Pancreas (tissue), 10 donors: ENCODE results near the gene PITX1. TPM values are rescaled to one million over a fixed set of nuclear protein-coding genes. Genes with fewer than 3 reads are reported as not detected.
"Not testable (repeated sequence)": the region's sequence is repeated elsewhere in the genome, so short reads cannot be mapped to it uniquely, and the experiment has no call there.

Source experiments
- ATAC-seq, 4 donors: fragments of 200-7000 bp; cut with Tn5 transposase; one replicate each; pipeline versions ENCODE4 v1.8.0 to v1.9.1; 2020; ENCODE audit warnings: mild to moderate bottlenecking in 4 of 4, moderate library complexity in 4 of 4
- DNase-seq, 6 donors: peaks; one replicate each; pipeline ENCODE4 v3.0.0-alpha.2; 2020
- FAIRE-seq: peaks from 2 replicates; lab custom pipeline; 2012; peaks lifted over from hg19 to GRCh38; lab: Jason Lieb, UNC
- H3K27ac ChIP-seq, 4 donors: fragments of 200-600 bp; sonication (generic); 1 replicate in 3 of 4; 2 replicates in 1 of 4; pipeline versions ENCODE4 v1.5.0 to v1.8.0; 2020
- H3K27me3 ChIP-seq, 4 donors: fragments of 200-600 bp; one replicate each; pipeline ENCODE4 v1.8.0; 2021
- H3K36me3 ChIP-seq, 3 donors: fragments of 200-600 bp; sonication (generic) in 1 of 3; one replicate each; pipeline versions ENCODE4 v1.5.0 to v1.8.0; 2020 to 2021
- H3K4me1 ChIP-seq, 3 donors: fragments of 200-600 bp; one replicate each; pipeline ENCODE4 v1.8.0; 2021
- H3K4me3 ChIP-seq, 4 donors: fragments of 200-600 bp; sonication (generic) in 2 of 4; one replicate each; pipeline versions ENCODE4 v1.5.0 to v1.8.0; 2020 to 2021
- H3K9me3 ChIP-seq, 4 donors: fragments of 200-600 bp; one replicate each; pipeline ENCODE4 v1.8.0; 2021
- CTCF ChIP-seq, 4 donors: fragments of 200-600 bp; sonication (generic) in 3 of 4; IDR thresholded peaks; one replicate each; pipeline versions ENCODE4 v1.5.0 to v1.8.0; 2021; ENCODE audit warnings: antibody characterized with exemption in 4 of 4
- WGBS, 2 donors: extraction: QIAGEN DNeasy Blood & Tissue Kit; methylation state at CpG; one replicate each; pipeline ENCODE4 v1.1.7; 2013; 5-methylcytosine and 5-hydroxymethylcytosine counted together
- intact Hi-C, 3 donors: fragments of 100-400 bp; cut with DNase I; formaldehyde crosslinking; loops; one replicate each; pipeline versions ENCODE4 v1.11.1 to v1.14.2; 2022
- polyA plus RNA-seq, 2 donors: library from polyadenylated mRNA; stranded (reverse); fragments of 200-250 nt; gene quantifications; one replicate each; pipeline ENCODE4 v1.2.3, GENCODE V29; 2013
- total RNA-seq, 6 donors: library from RNA; stranded (reverse); fragmentation: NEBNext Ultra II Directional in 4 of 6; extraction: Animal tissue kit (Norgen Biotek cat#: 25700) in 4 of 6; gene quantifications; one replicate each; pipeline versions ENCODE4 v1.2.1 to v1.2.4, GENCODE V29; 2021 to 2023
- donor health status: healthy with polysubstance abuse.
- donor health status: DM: no; HTN: no; CAD: no; lungs with moderate emphysema.
- donor health status: DM: no; HTN: no; CAD: no.
- donor health status: control.
- donor health status: control.
- donor health status: Bipolar disorder and iron deficiency.
- donor health status: DM: yes; HTN: yes; CAD: no.
- donor health status: DM: no; HTN: no; CAD: no.
- donor health status: DM: no; HTN: no; CAD: no.
- donor health status: DM: yes; HTN: yes; CAD: no.

PITX1 gene
- total and polyA plus RNA-seq, 8 donors: 0.12 to 0.28 (median 0.17) TPM; not detected in 4

- TF ChIP-seq CTCF (IDR thresholded peaks at IDR 0.05): no peak
- ATAC-seq (no peak), FAIRE-seq (no peak), DNase-seq (peak in 1 of 6 donors; percentile 30)
- H3K36me3 ChIP-seq: no peaks in the 10 kb centered on the region
- intact Hi-C loops: no loop called here
- H3K9me3 ChIP-seq: no peaks in the 10 kb centered on the region
- 93% methylated on average over 8 of the region's 8 CpGs for WGBS, 2 donors
- H3K27me3 ChIP-seq: no peaks in the 10 kb centered on the region
- H3K4me1 ChIP-seq: no peaks in the 10 kb centered on the region
- H3K4me3 ChIP-seq: no peak overlapping the region
- no peak overlapping the region for H3K27ac ChIP-seq
Observed at GRCh38 chr5:135008556-135008955, 25.5 kb downstream of the PITX1 start.

GRCh38 chr5:135007749-135008363 is 26.2 kb downstream of the PITX1 start:
- Histone ChIP-seq H3K36me3 (no peaks in the 10 kb centered on the region), H3K9me3 (no peaks in the 10 kb centered on the region), H3K27ac (no peak overlapping the region), H3K27me3 (no peaks in the 10 kb centered on the region), H3K4me3 (no peak overlapping the region), H3K4me1 (no peaks in the 10 kb centered on the region)
- DNase-seq (peak in 1 of 6 donors; percentile 30), ATAC-seq (no peak), FAIRE-seq (no peak)
- WGBS, 2 donors: 81 to 88% methylated on average over 11 of the region's 11 CpGs
- TF ChIP-seq CTCF (IDR thresholded peaks at IDR 0.05): no peak
- intact Hi-C loops: no loop called here

GRCh38 chr5:135007305-135007704 is 26.7 kb downstream of the PITX1 start:
- H3K36me3 ChIP-seq: no peaks in the 10 kb centered on the region
- H3K27me3 ChIP-seq: no peaks in the 10 kb centered on the region
- H3K27ac ChIP-seq: no peak overlapping the region
- peak in 1 of 6 donors; percentile 31 for DNase-seq
- H3K4me1 ChIP-seq: no peaks in the 10 kb centered on the region
- 93 to 95% methylated on average over 9 of the region's 9 CpGs for WGBS, 2 donors
- TF ChIP-seq CTCF (IDR thresholded peaks at IDR 0.05): no peak
- no peak overlapping the region for H3K4me3 ChIP-seq
- no peak for ATAC-seq
- no peak for FAIRE-seq
- intact Hi-C loops: no loop called here
- H3K9me3 ChIP-seq: no peaks in the 10 kb centered on the region

- intact Hi-C loops: no loop called here
- FAIRE-seq (no peak), ATAC-seq (no peak), DNase-seq (no peak)
- WGBS, 2 donors: 79 to 91% methylated on average over 3 of the region's 3 CpGs
- Histone ChIP-seq H3K9me3 (no peaks in the 10 kb centered on the region), H3K4me1 (no peaks in the 10 kb centered on the region), H3K27ac (no peak overlapping the region), H3K36me3 (no peaks in the 10 kb centered on the region), H3K27me3 (no peaks in the 10 kb centered on the region), H3K4me3 (no peak overlapping the region)
- TF ChIP-seq CTCF (IDR thresholded peaks at IDR 0.05): no peak
Observed at GRCh38 chr5:135005076-135005475, 29.0 kb downstream of the PITX1 start.

GRCh38 chr5:135004376-135004775 is 29.7 kb downstream of the PITX1 start:
- intact Hi-C loops: no loop called here
- Histone ChIP-seq H3K27ac (no peak overlapping the region), H3K4me3 (no peak overlapping the region), H3K9me3 (no peaks in the 10 kb centered on the region), H3K27me3 (no peaks in the 10 kb centered on the region), H3K36me3 (no peaks in the 10 kb centered on the region), H3K4me1 (no peaks in the 10 kb centered on the region)
- no peak for DNase-seq
- no peak for ATAC-seq
- no peak for TF ChIP-seq CTCF (IDR thresholded peaks at IDR 0.05)
- WGBS, 2 donors: 76 to 92% methylated on average over 3 of the region's 3 CpGs
- no peak for FAIRE-seq

- H3K4me1 ChIP-seq, H3K27ac ChIP-seq, FAIRE-seq, H3K4me3 ChIP-seq, H3K36me3 ChIP-seq, H3K27me3 ChIP-seq, DNase-seq, ATAC-seq, intact Hi-C loops, H3K9me3 ChIP-seq: not testable (repeated sequence)
- 89 to 94% methylated on average over 5 of the region's 5 CpGs for WGBS, 2 donors
Observed at GRCh38 chr5:134998068-134998467, 36.0 kb downstream of the PITX1 start.
